ENCODE data around the gene MTRR.

GRCh38 chr5:7866196-7866595 lies 2.8 kb upstream of the MTRR start:
- no peak for TF ChIP-seq FOXK2 (IDR thresholded peaks at IDR 0.05)
- no peak for TF ChIP-seq TARDBP (IDR thresholded peaks at IDR 0.05)
- no peak for TF ChIP-seq ELF4 (IDR thresholded peaks at IDR 0.05)
- TF ChIP-seq FOXM1 (IDR thresholded peaks at IDR 0.05; ENCODE audit: borderline replicate concordance): no peak
- TF ChIP-seq SUZ12 (IDR thresholded peaks at IDR 0.05): no peak
- TF ChIP-seq FOXA1 (IDR thresholded peaks at IDR 0.05): no peak
- TF ChIP-seq NFRKB (IDR thresholded peaks at IDR 0.05): no peak
- TF ChIP-seq ARNT (IDR thresholded peaks at IDR 0.05): no peak
- TF ChIP-seq BHLHE40 (IDR thresholded peaks at IDR 0.05; ENCODE audit: borderline replicate concordance): no peak
- TF ChIP-seq ZNF384 (IDR thresholded peaks at IDR 0.05): no peak
- TF ChIP-seq SP1 (IDR thresholded peaks at IDR 0.05): no peak
- no peak for TF ChIP-seq CTBP1 (IDR thresholded peaks at IDR 0.05; ENCODE audit: borderline replicate concordance)

All from HEK293T (cell line).